ENCODE measurements around the gene CAMK1D. TPM values are rescaled to one million over a fixed set of nuclear protein-coding genes. Genes with fewer than 3 reads are reported as not detected.

The CAMK1D gene
- total and polyA plus RNA-seq, 3 donors from 2014 or later, result 10.0 to 14.5 (median 14.0) TPM

GRCh38 chr10:12416344-12417050, 67.2 kb downstream of the CAMK1D start:
- 66 to 70% methylated on average over 12 to 13 of the region's 13 CpGs for whole genome bisulfite sequencing, 2 donors
- no peaks in the 10 kb centered on the region for H3K4me1 ChIP-seq
- no peak overlapping the region for H3K27ac ChIP-seq

GRCh38 chr10:12417331-12417730, 68.0 kb downstream of the CAMK1D start:
- intact Hi-C loops (cut with DNase I; ENCODE audit: low total_unique reads), result no loop called here
- Histone ChIP-seq H3K27ac (peak overlapping the region in 1 of 2 donors; percentile 1), H3K4me1 (no peaks in the 10 kb centered on the region), H3K9me3 (no peaks in the 10 kb centered on the region), H3K27me3 (no peaks in the 10 kb centered on the region), H3K4me3 (no peak overlapping the region), H3K36me3 (ENCODE audit: low read depth, missing control alignments) (no peaks in the 10 kb centered on the region)
- TF ChIP-seq CTCF (IDR thresholded peaks at IDR 0.05), result no peak
- no peak for TF ChIP-seq POLR2A (IDR thresholded peaks at IDR 0.05)
- DNase-seq, result no peak
- WGBS, 2 donors, result 50 to 54% methylated on average over 6 of the region's 6 CpGs

More at GRCh38 chr10:12416344-12417050, 67.2 kb downstream of the CAMK1D start:
- Histone ChIP-seq H3K4me3 (no peak overlapping the region), H3K9me3 (no peaks in the 10 kb centered on the region), H3K36me3 (ENCODE audit: low read depth, missing control alignments) (no peaks in the 10 kb centered on the region), H3K27me3 (no peaks in the 10 kb centered on the region)
- DNase-seq, result no peak
- intact Hi-C loops (cut with DNase I; ENCODE audit: low total_unique reads), result no loop called here
- TF ChIP-seq CTCF (IDR thresholded peaks at IDR 0.05) (no peak), POLR2A (IDR thresholded peaks at IDR 0.05) (no peak)

GRCh38 chr10:12418000-12418399, 68.7 kb downstream of the CAMK1D start:
- Histone ChIP-seq H3K4me1 (no peaks in the 10 kb centered on the region), H3K9me3 (no peaks in the 10 kb centered on the region), H3K27me3 (no peaks in the 10 kb centered on the region), H3K36me3 (ENCODE audit: low read depth, missing control alignments) (no peaks in the 10 kb centered on the region), H3K27ac (no peak overlapping the region), H3K4me3 (no peak overlapping the region)
- DNase-seq, result peak; percentile 32
- intact Hi-C loops (cut with DNase I; ENCODE audit: low total_unique reads), result no loop called here
- 72 to 82% methylated on average over 5 to 7 of the region's 7 CpGs for WGBS, 2 donors
- TF ChIP-seq CTCF (IDR thresholded peaks at IDR 0.05) (no peak), POLR2A (IDR thresholded peaks at IDR 0.05) (no peak)

- 85 to 92% methylated on average over 13 of the region's 13 CpGs for WGBS, 2 donors
- no peaks in the 10 kb centered on the region for H3K36me3 ChIP-seq (ENCODE audit: low read depth, missing control alignments)
- no peak for DNase-seq
- no peak overlapping the region for H3K4me3 ChIP-seq
- intact Hi-C loops (cut with DNase I; ENCODE audit: low total_unique reads), result no loop called here
- no peaks in the 10 kb centered on the region for H3K27me3 ChIP-seq
- TF ChIP-seq CTCF (IDR thresholded peaks at IDR 0.05), result no peak
- peak overlapping the region in 1 of 2 donors; percentile 15 for H3K27ac ChIP-seq
- no peaks in the 10 kb centered on the region for H3K4me1 ChIP-seq
- H3K9me3 ChIP-seq, result no peaks in the 10 kb centered on the region
Measured at GRCh38 chr10:12418725-12419261, 69.4 kb downstream of the CAMK1D start.

Data from testis (tissue), 3 donors.